Lower lobe of right lung (tissue), 2 donors: Measurements from ENCODE around the gene CGN. TPM values are rescaled to one million over a fixed set of nuclear protein-coding genes. Genes with fewer than 3 reads are reported as not detected.
A peak's percentile ranks its signal among the peaks of the same experiment; 100 is the strongest.

Experiments used
- ATAC-seq, 2 donors: fragments of 200-7000 bp; cut with Tn5 transposase; one replicate each; pipeline ENCODE4 v1.9.1; 2020 to 2022; ENCODE audit warnings: mild to moderate bottlenecking in 2 of 2, moderate library complexity in 2 of 2
- DNase-seq: peaks from one replicate; pipeline ENCODE4 v3.0.0-alpha.2; 2020
- H3K27ac ChIP-seq: fragments of 200-600 bp; one replicate; pipeline ENCODE4 v1.8.0; 2022
- H3K27me3 ChIP-seq: fragments of 200-600 bp; one replicate; pipeline ENCODE4 v1.8.0; 2022; ENCODE audit warnings: low read depth
- H3K36me3 ChIP-seq: fragments of 200-600 bp; one replicate; pipeline ENCODE4 v1.8.0; 2022; ENCODE audit warnings: mild to moderate bottlenecking
- H3K4me1 ChIP-seq: fragments of 200-600 bp; one replicate; pipeline ENCODE4 v1.8.0; 2022
- H3K4me3 ChIP-seq: fragments of 200-600 bp; one replicate; pipeline ENCODE4 v1.8.0; 2022; ENCODE audit warnings: mild to moderate bottlenecking
- H3K9me3 ChIP-seq: fragments of 200-600 bp; one replicate; pipeline ENCODE4 v1.8.0; 2022
- CTCF ChIP-seq: fragments of 200-600 bp; IDR thresholded peaks from one replicate; pipeline ENCODE4 v1.8.0; 2022; ENCODE audit warnings: antibody characterized with exemption, mild to moderate bottlenecking
- intact Hi-C: fragments of 100-400 bp; cut with DNase I; formaldehyde crosslinking; loops from one replicate; pipeline ENCODE4 v1.11.0; 2022
- total RNA-seq: library from RNA; stranded (reverse); fragmentation: NEBNext Ultra II Directional; extraction: Animal tissue kit (Norgen Biotek cat#: 25700); gene quantifications from one replicate; pipeline ENCODE4 v1.2.1, GENCODE V29; 2021
- donor health status: DM: no; HTN: yes; CAD: no; lungs with severe emphysema.

Gene CGN
- total RNA-seq, 1 donor from 2014 or later: 52.9 TPM

GRCh38 chr1:151478923-151479322 is 32.3 kb upstream of the CGN start:
- DNase-seq (no peak), ATAC-seq (peak in 1 of 2 donors; percentile 79)
- intact Hi-C loops: no loop called here
- no peak for TF ChIP-seq CTCF
- H3K9me3 ChIP-seq: peaks cover 3% of the 10 kb centered on the region
- no peaks in the 10 kb centered on the region for H3K36me3 ChIP-seq
- no peaks in the 10 kb centered on the region for H3K27me3 ChIP-seq
- H3K4me1 ChIP-seq: no peaks in the 10 kb centered on the region
- H3K4me3 ChIP-seq: no peak overlapping the region
- H3K27ac ChIP-seq: peak overlapping the region; percentile 26

GRCh38 chr1:151479462-151479861 is 31.7 kb upstream of the CGN start:
- DNase-seq: no peak
- no peaks in the 10 kb centered on the region for H3K36me3 ChIP-seq
- peaks cover 3% of the 10 kb centered on the region for H3K9me3 ChIP-seq
- no peak overlapping the region for H3K4me3 ChIP-seq
- intact Hi-C loops: no loop called here
- H3K4me1 ChIP-seq: no peaks in the 10 kb centered on the region
- peak in 1 of 2 donors; percentile 54 for ATAC-seq
- no peak for TF ChIP-seq CTCF
- no peak overlapping the region for H3K27ac ChIP-seq
- no peaks in the 10 kb centered on the region for H3K27me3 ChIP-seq

GRCh38 chr1:151482017-151482416 is 29.2 kb upstream of the CGN start:
- intact Hi-C loops: no loop called here

GRCh38 chr1:151485685-151486255 is 25.4 kb upstream of the CGN start:
- H3K4me3 ChIP-seq: no peak overlapping the region
- DNase-seq: no peak
- ATAC-seq: no peak
- H3K9me3 ChIP-seq: peaks cover 3% of the 10 kb centered on the region
- H3K36me3 ChIP-seq: no peaks in the 10 kb centered on the region
- H3K27me3 ChIP-seq: no peaks in the 10 kb centered on the region
- intact Hi-C loops: no loop called here
- TF ChIP-seq CTCF: no peak
- no peak overlapping the region for H3K27ac ChIP-seq
- no peaks in the 10 kb centered on the region for H3K4me1 ChIP-seq

More at GRCh38 chr1:151482017-151482416, 29.2 kb upstream of the CGN start:
- Histone ChIP-seq H3K27me3 (no peaks in the 10 kb centered on the region), H3K9me3 (peaks cover 3% of the 10 kb centered on the region), H3K27ac (no peak overlapping the region), H3K4me3 (no peak overlapping the region), H3K36me3 (no peaks in the 10 kb centered on the region), H3K4me1 (no peaks in the 10 kb centered on the region)
- ATAC-seq (no peak), DNase-seq (no peak)
- TF ChIP-seq CTCF: no peak

- H3K27ac ChIP-seq: no peak overlapping the region
- intact Hi-C loops: no loop called here
Observed at GRCh38 chr1:151486557-151486956, 24.6 kb upstream of the CGN start.

More at GRCh38 chr1:151486557-151486956, 24.6 kb upstream of the CGN start:
- H3K4me3 ChIP-seq: no peak overlapping the region
- no peaks in the 10 kb centered on the region for H3K27me3 ChIP-seq
- H3K9me3 ChIP-seq: peaks cover 3% of the 10 kb centered on the region
- no peaks in the 10 kb centered on the region for H3K36me3 ChIP-seq
- no peaks in the 10 kb centered on the region for H3K4me1 ChIP-seq
- no peak for TF ChIP-seq CTCF
- no peak for ATAC-seq
- DNase-seq: no peak
